Hepatocyte (in vitro differentiated cells): ENCODE data around the gene CDH22.

Source experiments
- CTCF ChIP-seq: fragments of 200-600 bp; sonication (generic); IDR thresholded peaks from 2 replicates; pipeline ENCODE4 v1.5.1; 2016; ENCODE audit warnings: antibody characterized with exemption, mild to moderate bottlenecking; ENCODE audit not compliant: poor library complexity
- EZH2 ChIP-seq: fragments of 200-600 bp; sonication (generic); IDR thresholded peaks from 2 replicates; pipeline ENCODE4 v1.6.1; 2016; ENCODE audit warnings: antibody characterized with exemption, mild to moderate bottlenecking, borderline replicate concordance

GRCh38 chr20:46341074-46342009 is 33.0 kb upstream of the CDH22 start:
- TF ChIP-seq CTCF (no peak), EZH2 (no peak)
